ENCODE measurements around the gene MAP7. TPM values are rescaled to one million over a fixed set of nuclear protein-coding genes. Genes with fewer than 3 reads are reported as not detected.

The MAP7 gene
- total RNA-seq, 5 donors from 2014 or later (not counting 1 experiment from before 2014, with no cell fraction given) = 0.33 to 0.73 (median 0.57) TPM

- ATAC-seq (replicated peaks in 1 of 4) (no peak), DNase-seq (no peak)
- Mint-ChIP-seq H3K36me3 (no peaks in the 10 kb centered on the region), H3K27ac (peak overlapping the region in 1 of 2 donors; percentile 2), H3K4me1 (peaks cover 15 to 19% (median 16%) of the 10 kb centered on the region in 3 donors), H3K9me3 (no peaks in the 10 kb centered on the region), H3K4me3 (peak overlapping the region in 2 of 3 donors; percentile 57 to 65), H3K27me3 (peaks cover 6 to 7% of the 10 kb centered on the region in 2 donors)
- H3K4me3 ChIP-seq (ENCODE audit: control insufficient read depth in 1 of 2, extremely low read depth in 1 of 2, low read length in 1 of 2) = no peak overlapping the region
- ChIA-PET CTCF (interaction anchor here (0.6 to 1.1 kb wide), 4 partner anchors 15 to 244 kb away, joined by 3 read pairs; no protein-coding TSS in a partner anchor), POLR2A (interaction anchor here in 1 of 2 donors (0.6 kb wide), 1 partner anchor 902 kb away, joined by 4 read pairs; no protein-coding TSS in a partner anchor)
- H3K36me3 ChIP-seq (ENCODE audit: control insufficient read depth in 2 of 2, extremely low read depth in 1 of 2, insufficient read depth in 1 of 2, low read length in 1 of 2) = no peaks in the 10 kb centered on the region
- no peak overlapping the region for H3K27ac ChIP-seq (ENCODE audit: low read length)
- H3K27me3 ChIP-seq (replicated peaks in 1 of 2; ENCODE audit: control insufficient read depth in 2 of 2, extremely low read depth in 1 of 2, insufficient read depth in 2 of 2, low read length in 1 of 2) = peaks cover 0 to 3% of the 10 kb centered on the region in 2 experiments
- peaks cover 3 to 14% of the 10 kb centered on the region in 2 experiments for H3K4me1 ChIP-seq (ENCODE audit: control insufficient read depth in 1 of 2, extremely low read depth in 1 of 2, insufficient read depth in 2 of 2, low read length in 2 of 2)
- 25% methylated on average over 1 of the region's 8 CpGs for WGBS (ENCODE audit: insufficient coverage)
- H3K9me3 ChIP-seq = no peaks in the 10 kb centered on the region
Measured at GRCh38 chr6:136525586-136526195, 24.5 kb downstream of the MAP7 start.

GRCh38 chr6:136524936-136525413 is 25.2 kb downstream of the MAP7 start:
- no CpG with 5 or more reads among the region's 2 CpGs for WGBS (ENCODE audit: insufficient coverage)
- H3K27me3 ChIP-seq (replicated peaks in 1 of 2; ENCODE audit: control insufficient read depth in 2 of 2, extremely low read depth in 1 of 2, insufficient read depth in 2 of 2, low read length in 1 of 2) = peaks cover 0 to 3% of the 10 kb centered on the region in 2 experiments
- peak in 1 of 4 experiments; percentile 48 for ATAC-seq (replicated peaks in 1 of 4)
- POLR2A ChIA-PET = interaction anchor here in 1 of 2 donors (0.6 kb wide), 1 partner anchor 901 kb away, joined by 4 read pairs; no protein-coding TSS in a partner anchor
- CTCF ChIA-PET = no interaction called here
- H3K36me3 Mint-ChIP-seq = no peaks in the 10 kb centered on the region
- H3K27me3 Mint-ChIP-seq = peaks cover 12% of the 10 kb centered on the region in 2 donors
- no peak overlapping the region for H3K4me3 ChIP-seq (ENCODE audit: control insufficient read depth in 1 of 2, extremely low read depth in 1 of 2, low read length in 1 of 2)
- H3K36me3 ChIP-seq (ENCODE audit: control insufficient read depth in 2 of 2, extremely low read depth in 1 of 2, insufficient read depth in 1 of 2, low read length in 1 of 2) = no peaks in the 10 kb centered on the region
- peaks cover 15 to 19% (median 16%) of the 10 kb centered on the region in 3 donors for H3K4me1 Mint-ChIP-seq
- H3K27ac Mint-ChIP-seq = peak overlapping the region in 1 of 2 donors; percentile 2
- no peaks in the 10 kb centered on the region for H3K9me3 ChIP-seq
- peaks cover 3 to 14% of the 10 kb centered on the region in 2 experiments for H3K4me1 ChIP-seq (ENCODE audit: control insufficient read depth in 1 of 2, extremely low read depth in 1 of 2, insufficient read depth in 2 of 2, low read length in 2 of 2)
- H3K27ac ChIP-seq (ENCODE audit: low read length) = no peak overlapping the region
- no peak overlapping the region for H3K4me3 Mint-ChIP-seq
- no peak for DNase-seq
- no peaks in the 10 kb centered on the region for H3K9me3 Mint-ChIP-seq

GRCh38 chr6:136524339-136524935 is 25.8 kb downstream of the MAP7 start:
- Mint-ChIP-seq H3K4me3 (no peak overlapping the region), H3K27ac (peak overlapping the region in 1 of 2 donors; percentile 34), H3K27me3 (peaks cover 12 to 13% of the 10 kb centered on the region in 2 donors), H3K4me1 (peaks cover 15 to 19% (median 16%) of the 10 kb centered on the region in 3 donors), H3K36me3 (no peaks in the 10 kb centered on the region), H3K9me3 (no peaks in the 10 kb centered on the region)
- Histone ChIP-seq H3K36me3 (ENCODE audit: control insufficient read depth in 2 of 2, extremely low read depth in 1 of 2, insufficient read depth in 1 of 2, low read length in 1 of 2) (no peaks in the 10 kb centered on the region), H3K9me3 (no peaks in the 10 kb centered on the region), H3K27me3 (replicated peaks in 1 of 2; ENCODE audit: control insufficient read depth in 2 of 2, extremely low read depth in 1 of 2, insufficient read depth in 2 of 2, low read length in 1 of 2) (peaks cover 0 to 3% of the 10 kb centered on the region in 2 experiments), H3K4me1 (ENCODE audit: control insufficient read depth in 1 of 2, extremely low read depth in 1 of 2, insufficient read depth in 2 of 2, low read length in 2 of 2) (peaks cover 3 to 14% of the 10 kb centered on the region in 2 experiments), H3K27ac (ENCODE audit: low read length) (no peak overlapping the region), H3K4me3 (ENCODE audit: control insufficient read depth in 1 of 2, extremely low read depth in 1 of 2, low read length in 1 of 2) (no peak overlapping the region)
- ChIA-PET CTCF (no interaction called here), POLR2A (no interaction called here)
- no peak for ATAC-seq (replicated peaks in 1 of 4)
- no CpG with 5 or more reads among the region's 2 CpGs for WGBS (ENCODE audit: insufficient coverage)
- DNase-seq = no peak

- H3K27me3 Mint-ChIP-seq = peaks cover 13 to 16% of the 10 kb centered on the region in 2 donors
- no peak overlapping the region for H3K4me3 ChIP-seq (ENCODE audit: control insufficient read depth in 1 of 2, extremely low read depth in 1 of 2, low read length in 1 of 2)
- H3K4me1 Mint-ChIP-seq = peaks cover 15 to 19% (median 16%) of the 10 kb centered on the region in 3 donors
- H3K9me3 Mint-ChIP-seq = no peaks in the 10 kb centered on the region
- ChIA-PET CTCF (no interaction called here), POLR2A (no interaction called here)
- peaks cover 0 to 3% of the 10 kb centered on the region in 2 experiments for H3K27me3 ChIP-seq (replicated peaks in 1 of 2; ENCODE audit: control insufficient read depth in 2 of 2, extremely low read depth in 1 of 2, insufficient read depth in 2 of 2, low read length in 1 of 2)
- no peak overlapping the region for H3K27ac Mint-ChIP-seq
- H3K4me3 Mint-ChIP-seq = no peak overlapping the region
- no peaks in the 10 kb centered on the region for H3K9me3 ChIP-seq
- WGBS (ENCODE audit: insufficient coverage) = no CpG with 5 or more reads among the region's 4 CpGs
- peaks cover 3 to 14% of the 10 kb centered on the region in 2 experiments for H3K4me1 ChIP-seq (ENCODE audit: control insufficient read depth in 1 of 2, extremely low read depth in 1 of 2, insufficient read depth in 2 of 2, low read length in 2 of 2)
- H3K36me3 ChIP-seq (ENCODE audit: control insufficient read depth in 2 of 2, extremely low read depth in 1 of 2, insufficient read depth in 1 of 2, low read length in 1 of 2) = no peaks in the 10 kb centered on the region
- H3K27ac ChIP-seq (ENCODE audit: low read length) = no peak overlapping the region
- no peaks in the 10 kb centered on the region for H3K36me3 Mint-ChIP-seq
- DNase-seq (no peak), ATAC-seq (replicated peaks in 1 of 4) (no peak)
Measured at GRCh38 chr6:136523196-136523595, 27.0 kb downstream of the MAP7 start.

- no peak for ATAC-seq (replicated peaks in 1 of 4)
- DNase-seq = no peak
- CTCF ChIA-PET = no interaction called here
Measured at GRCh38 chr6:136522636-136523035, 27.6 kb downstream of the MAP7 start.

GRCh38 chr6:136521911-136522310 is 28.3 kb downstream of the MAP7 start:
- WGBS (ENCODE audit: insufficient coverage) = no CpG with 5 or more reads among the region's 4 CpGs
- Histone ChIP-seq H3K4me1 (ENCODE audit: control insufficient read depth in 1 of 2, extremely low read depth in 1 of 2, insufficient read depth in 2 of 2, low read length in 2 of 2) (peaks cover 3 to 14% of the 10 kb centered on the region in 2 experiments), H3K4me3 (ENCODE audit: control insufficient read depth in 1 of 2, extremely low read depth in 1 of 2, low read length in 1 of 2) (no peak overlapping the region), H3K36me3 (ENCODE audit: control insufficient read depth in 2 of 2, extremely low read depth in 1 of 2, insufficient read depth in 1 of 2, low read length in 1 of 2) (no peaks in the 10 kb centered on the region), H3K27ac (ENCODE audit: low read length) (no peak overlapping the region), H3K27me3 (replicated peaks in 1 of 2; ENCODE audit: control insufficient read depth in 2 of 2, extremely low read depth in 1 of 2, insufficient read depth in 2 of 2, low read length in 1 of 2) (peaks cover 0 to 3% of the 10 kb centered on the region in 2 experiments), H3K9me3 (no peaks in the 10 kb centered on the region)
- ATAC-seq (replicated peaks in 1 of 4) (no peak), DNase-seq (no peak)
- Mint-ChIP-seq H3K27ac (no peak overlapping the region), H3K27me3 (peaks cover 14 to 18% of the 10 kb centered on the region in 2 donors), H3K36me3 (no peaks in the 10 kb centered on the region), H3K4me3 (no peak overlapping the region), H3K4me1 (peaks cover 15 to 19% (median 16%) of the 10 kb centered on the region in 3 donors), H3K9me3 (no peaks in the 10 kb centered on the region)
- ChIA-PET POLR2A (interaction anchor here in 1 of 2 donors (0.6 kb wide), 1 partner anchor 33 kb away, joined by 3 read pairs; no protein-coding TSS in a partner anchor), CTCF (no interaction called here)

More at GRCh38 chr6:136522636-136523035, 27.6 kb downstream of the MAP7 start:
- Mint-ChIP-seq H3K4me3 (no peak overlapping the region), H3K27ac (no peak overlapping the region), H3K36me3 (no peaks in the 10 kb centered on the region), H3K27me3 (peaks cover 13 to 18% of the 10 kb centered on the region in 2 donors), H3K4me1 (peaks cover 15 to 19% (median 16%) of the 10 kb centered on the region in 3 donors), H3K9me3 (no peaks in the 10 kb centered on the region)
- Histone ChIP-seq H3K27ac (ENCODE audit: low read length) (no peak overlapping the region), H3K36me3 (ENCODE audit: control insufficient read depth in 2 of 2, extremely low read depth in 1 of 2, insufficient read depth in 1 of 2, low read length in 1 of 2) (no peaks in the 10 kb centered on the region), H3K27me3 (replicated peaks in 1 of 2; ENCODE audit: control insufficient read depth in 2 of 2, extremely low read depth in 1 of 2, insufficient read depth in 2 of 2, low read length in 1 of 2) (peaks cover 0 to 3% of the 10 kb centered on the region in 2 experiments), H3K4me1 (ENCODE audit: control insufficient read depth in 1 of 2, extremely low read depth in 1 of 2, insufficient read depth in 2 of 2, low read length in 2 of 2) (peaks cover 3 to 14% of the 10 kb centered on the region in 2 experiments), H3K9me3 (no peaks in the 10 kb centered on the region), H3K4me3 (ENCODE audit: control insufficient read depth in 1 of 2, extremely low read depth in 1 of 2, low read length in 1 of 2) (no peak overlapping the region)
- no CpG with 5 or more reads among the region's 3 CpGs for WGBS (ENCODE audit: insufficient coverage)
- POLR2A ChIA-PET = interaction anchor here in 1 of 2 donors (0.6 kb wide), 1 partner anchor 32 kb away, joined by 3 read pairs; no protein-coding TSS in a partner anchor

Measured in T-cell (primary cell).